Mesendoderm (in vitro differentiated cells): ENCODE results near the gene AIRE.
A peak's percentile ranks its signal among the peaks of the same experiment; 100 is the strongest.

Source experiments
- DNase-seq: peaks from one replicate; pipeline ENCODE4 v3.0.0; 2013
- H2AK5ac ChIP-seq: 2 replicates; pipeline ENCODE4 v1.6.1; 2013; ENCODE audit warnings: low read length, inconsistent platforms
- H2BK120ac ChIP-seq: 2 replicates; pipeline ENCODE4 v1.6.1; 2013; ENCODE audit warnings: low read depth, mild to moderate bottlenecking, low read length, moderate library complexity, mixed read lengths
- H2BK15ac ChIP-seq: replicated peaks from 2 replicates; pipeline ENCODE4 v1.6.1; 2013; ENCODE audit warnings: low read depth, mild to moderate bottlenecking, moderate library complexity
- H2BK5ac ChIP-seq: 2 replicates; pipeline ENCODE4 v1.6.1; 2013; ENCODE audit warnings: low read length, inconsistent platforms
- H3K18ac ChIP-seq: 2 replicates; pipeline ENCODE4 v1.6.1; 2013; ENCODE audit warnings: mild to moderate bottlenecking, low read length, mixed read lengths
- H3K23ac ChIP-seq: one replicate; pipeline ENCODE4 v1.6.1; 2013; ENCODE audit warnings: low read length
- H3K27ac ChIP-seq: 2 replicates; pipeline ENCODE4 v1.5.1; 2013; ENCODE audit warnings: low read depth, mild to moderate bottlenecking, inconsistent platforms, low read length, moderate library complexity
- H3K27me3 ChIP-seq: 2 replicates; pipeline ENCODE4 v1.6.1; 2013; ENCODE audit warnings: low read length, control low read depth, mild to moderate bottlenecking, inconsistent platforms; ENCODE audit not compliant: insufficient read depth, poor library complexity
- H3K36me3 ChIP-seq: 2 replicates; pipeline ENCODE4 v1.6.1; 2013; ENCODE audit warnings: low read length, inconsistent platforms; ENCODE audit not compliant: control insufficient read depth, insufficient read depth
- H3K4ac ChIP-seq: one replicate; pipeline ENCODE4 v1.6.1; 2013; ENCODE audit warnings: low read depth, mild to moderate bottlenecking, low read length, moderate library complexity
- H3K4me1 ChIP-seq: 2 replicates; pipeline ENCODE4 v1.6.1; 2013; ENCODE audit warnings: low read depth, low read length, inconsistent platforms; ENCODE audit not compliant: control insufficient read depth
- H3K4me2 ChIP-seq: 2 replicates; pipeline ENCODE4 v1.6.1; 2013; ENCODE audit warnings: low read length
- H3K4me3 ChIP-seq: 2 replicates; pipeline ENCODE4 v1.5.1; 2013; ENCODE audit warnings: mild to moderate bottlenecking, low read length
- H3K56ac ChIP-seq: one replicate; pipeline ENCODE4 v1.6.1; 2013; ENCODE audit warnings: low read length
- H3K79me1 ChIP-seq: 2 replicates; pipeline ENCODE4 v1.6.1; 2013; ENCODE audit warnings: low read length, inconsistent platforms
- H3K79me2 ChIP-seq: 2 replicates; pipeline ENCODE4 v1.6.1; 2013; ENCODE audit warnings: mild to moderate bottlenecking, low read length; ENCODE audit not compliant: control insufficient read depth, insufficient read depth
- H3K9ac ChIP-seq: 2 replicates; pipeline ENCODE4 v1.6.1; 2013; ENCODE audit warnings: low read length, inconsistent platforms
- H4K5ac ChIP-seq: one replicate; pipeline ENCODE4 v1.6.1; 2013; ENCODE audit warnings: low read length
- H4K8ac ChIP-seq: one replicate; pipeline ENCODE4 v1.6.1; 2013; ENCODE audit warnings: low read depth, mild to moderate bottlenecking, control low read depth, low read length, moderate library complexity
- WGBS: extraction: QIAGEN DNeasy Blood & Tissue Kit; methylation state at CpG from one replicate; pipeline ENCODE4 v1.1.7; 2013; ENCODE audit warnings: low lambda C conversion rate, missing lambda C conversion rate; ENCODE audit not compliant: insufficient coverage; ENCODE audit errors: extremely low coverage; 5-methylcytosine and 5-hydroxymethylcytosine counted together

Gene AIRE

DNA sequence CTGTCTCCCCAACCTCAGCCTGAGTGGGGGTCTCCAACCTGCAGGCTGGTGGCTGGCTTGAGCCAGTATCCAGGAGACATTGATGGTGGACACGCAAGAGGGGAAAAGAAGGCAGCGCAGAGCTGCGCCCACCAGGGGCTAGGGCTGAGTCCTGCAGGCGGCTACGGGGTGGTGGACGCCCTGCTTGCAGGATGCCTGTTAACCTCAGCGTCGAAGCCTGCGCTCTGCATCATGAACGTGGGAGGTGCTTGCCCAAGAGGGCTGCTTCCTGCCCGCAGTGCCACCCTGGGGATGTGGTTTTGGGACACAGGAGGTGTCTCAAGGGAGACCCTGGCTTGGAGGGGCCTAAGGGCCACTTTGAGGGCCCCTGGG, 41.9 kb downstream of the AIRE start:
- H2BK120ac ChIP-seq = no peak overlapping the region
- H3K56ac ChIP-seq = no peak overlapping the region
- H3K4ac ChIP-seq = no peak overlapping the region
- no peak overlapping the region for H3K18ac ChIP-seq
- H3K36me3 ChIP-seq = peaks cover 2% of the 10 kb centered on the region
- H3K4me3 ChIP-seq = no peak overlapping the region
- no peaks in the 10 kb centered on the region for H3K79me1 ChIP-seq
- no peak overlapping the region for H2AK5ac ChIP-seq
- no peak overlapping the region for H2BK15ac ChIP-seq
- H2BK5ac ChIP-seq = no peak overlapping the region
- H3K4me1 ChIP-seq = no peaks in the 10 kb centered on the region
- H3K27ac ChIP-seq = no peak overlapping the region
- H3K27me3 ChIP-seq = no peaks in the 10 kb centered on the region
- H4K8ac ChIP-seq = no peak overlapping the region
- no CpG with 5 or more reads among the region's 11 CpGs for WGBS
- no peak overlapping the region for H3K4me2 ChIP-seq
- H3K79me2 ChIP-seq = no peaks in the 10 kb centered on the region
- no peak for DNase-seq
- H3K23ac ChIP-seq = no peak overlapping the region
- H4K5ac ChIP-seq = no peak overlapping the region
- no peak overlapping the region for H3K9ac ChIP-seq

DNA sequence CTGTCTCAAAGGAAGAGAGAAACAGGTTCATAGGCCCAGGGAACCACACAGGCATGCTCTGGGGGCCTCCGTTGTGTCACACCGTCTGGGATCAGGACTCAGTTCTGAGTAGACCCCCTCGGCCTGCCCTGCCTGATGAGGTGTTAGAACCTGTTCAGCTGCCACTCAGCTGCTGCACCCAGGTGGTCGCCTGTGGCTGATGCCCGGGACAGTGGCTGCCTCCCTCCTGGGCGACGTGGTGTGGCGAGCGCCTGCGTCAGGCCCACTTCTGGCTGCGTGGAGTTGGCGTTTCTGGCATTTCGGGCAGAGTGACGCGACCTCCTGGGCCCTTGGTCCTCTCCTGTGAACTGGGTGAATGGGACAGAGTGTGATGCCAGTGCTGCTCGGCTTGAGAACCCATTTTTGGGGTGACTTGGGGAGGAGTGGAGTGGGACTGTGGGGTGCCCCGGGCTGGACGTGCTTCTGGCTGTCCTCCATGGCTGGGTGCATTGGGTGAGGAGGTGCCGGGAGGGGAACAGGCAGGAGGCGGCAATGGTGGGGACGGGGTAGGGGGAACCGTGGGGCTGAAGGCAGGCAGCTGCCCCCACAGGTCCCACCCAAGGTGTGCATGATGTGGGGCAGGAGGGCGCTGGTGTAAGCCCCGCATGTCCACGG, 42.7 kb downstream of the AIRE start:
- DNase-seq = no peak
- Histone ChIP-seq H4K5ac (no peak overlapping the region), H3K79me2 (no peaks in the 10 kb centered on the region), H3K23ac (no peak overlapping the region), H2AK5ac (no peak overlapping the region), H3K4me3 (no peak overlapping the region), H3K4ac (no peak overlapping the region), H3K9ac (no peak overlapping the region), H3K56ac (no peak overlapping the region), H3K18ac (no peak overlapping the region), H3K27ac (no peak overlapping the region), H2BK120ac (no peak overlapping the region), H2BK5ac (no peak overlapping the region), H4K8ac (no peak overlapping the region), H3K36me3 (peaks cover 2% of the 10 kb centered on the region), H2BK15ac (no peak overlapping the region), H3K4me1 (no peaks in the 10 kb centered on the region), H3K79me1 (no peaks in the 10 kb centered on the region), H3K27me3 (no peaks in the 10 kb centered on the region), H3K4me2 (no peak overlapping the region)
- no CpG with 5 or more reads among the region's 25 CpGs for WGBS

DNA sequence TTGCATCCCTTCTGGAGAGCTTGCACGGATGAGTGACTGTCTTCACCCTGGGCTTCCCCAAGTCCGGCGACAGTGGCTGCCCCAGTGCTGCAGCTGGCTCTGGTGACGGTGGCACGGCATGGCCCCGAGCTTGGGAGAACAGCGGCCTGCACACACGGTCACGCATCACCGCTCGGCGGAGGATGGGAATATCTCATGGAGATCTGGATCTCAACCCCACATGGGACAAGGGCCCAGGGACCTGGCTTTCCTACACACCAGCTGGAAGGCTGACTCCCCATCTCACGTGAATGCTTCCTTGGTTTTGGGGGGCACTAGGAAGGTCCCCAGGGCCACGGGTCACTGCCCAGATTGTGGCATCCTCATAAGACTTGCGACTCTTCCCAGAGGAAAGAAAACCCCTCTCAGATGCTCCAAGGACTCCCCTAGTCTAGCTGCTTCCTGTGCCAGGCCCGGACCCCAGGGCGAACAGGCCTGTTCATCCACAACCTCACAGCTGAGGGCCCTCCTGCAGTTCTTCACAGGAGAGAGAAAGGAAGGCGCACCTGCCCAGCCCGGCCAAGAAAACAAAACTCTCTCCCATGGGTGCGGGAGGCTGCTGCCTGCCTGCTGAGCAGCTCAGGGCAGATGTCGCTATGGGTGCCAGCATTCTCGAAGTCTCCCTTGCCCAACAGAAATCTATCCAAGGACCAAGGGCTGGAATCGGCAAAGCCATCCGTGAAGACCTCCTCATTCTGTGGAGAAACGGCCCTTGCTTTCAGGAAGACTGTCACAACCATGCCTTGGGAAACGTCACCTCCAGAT, 43.6 kb downstream of the AIRE start:
- Histone ChIP-seq H4K5ac (no peak overlapping the region), H3K4ac (no peak overlapping the region), H2BK120ac (no peak overlapping the region), H3K4me3 (no peak overlapping the region), H3K4me1 (no peaks in the 10 kb centered on the region), H3K36me3 (peaks cover 2% of the 10 kb centered on the region), H2BK15ac (no peak overlapping the region), H4K8ac (no peak overlapping the region), H3K27me3 (no peaks in the 10 kb centered on the region), H3K56ac (no peak overlapping the region), H3K27ac (no peak overlapping the region), H3K23ac (no peak overlapping the region), H3K4me2 (no peak overlapping the region), H3K79me2 (no peaks in the 10 kb centered on the region), H3K9ac (no peak overlapping the region), H3K18ac (no peak overlapping the region), H3K79me1 (no peaks in the 10 kb centered on the region), H2BK5ac (no peak overlapping the region), H2AK5ac (no peak overlapping the region)
- WGBS = no CpG with 5 or more reads among the region's 26 CpGs
- no peak for DNase-seq

DNA sequence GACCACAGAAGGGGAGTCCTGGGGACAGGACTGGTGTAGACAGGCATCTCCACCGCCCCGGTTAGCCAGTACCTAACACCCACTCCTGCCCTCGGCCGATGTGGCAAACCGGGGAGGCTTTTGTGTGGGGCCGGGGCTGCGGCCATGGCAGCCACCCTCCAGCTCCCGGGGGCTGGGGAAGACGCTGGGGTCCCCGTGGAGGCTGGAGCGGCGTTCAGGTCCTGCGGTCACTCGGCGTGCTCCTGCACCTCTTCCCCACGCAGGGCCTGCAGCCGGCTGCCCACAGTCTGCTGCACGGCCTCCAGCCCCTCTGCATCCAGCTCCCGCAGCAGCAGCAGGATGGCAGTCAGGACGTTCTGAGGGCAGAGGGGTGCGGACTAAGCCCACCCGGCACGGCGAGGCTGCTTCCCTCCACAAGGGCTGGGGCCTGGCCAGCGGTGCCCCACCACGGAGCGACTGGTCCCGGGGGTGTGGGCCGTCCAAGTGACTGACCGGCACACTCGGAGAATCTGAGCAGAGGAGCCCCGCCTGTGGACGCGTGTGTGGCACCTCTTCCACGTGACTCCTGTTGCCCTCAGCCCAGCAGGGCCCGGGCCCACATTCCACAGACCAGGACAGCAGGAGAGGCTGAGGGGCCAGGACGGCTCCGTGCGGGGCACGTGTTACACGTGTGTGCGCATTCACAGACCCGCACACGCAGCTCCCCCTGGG, 44.5 kb downstream of the AIRE start:
- H2AK5ac ChIP-seq = no peak overlapping the region
- H3K27me3 ChIP-seq = no peaks in the 10 kb centered on the region
- no peaks in the 10 kb centered on the region for H3K79me2 ChIP-seq
- no peak overlapping the region for H2BK120ac ChIP-seq
- DNase-seq = no peak
- WGBS = no CpG with 5 or more reads among the region's 44 CpGs
- no peak overlapping the region for H3K18ac ChIP-seq
- H2BK5ac ChIP-seq = no peak overlapping the region
- H4K8ac ChIP-seq = no peak overlapping the region
- H3K4me3 ChIP-seq = no peak overlapping the region
- H3K36me3 ChIP-seq = peaks cover 2% of the 10 kb centered on the region
- no peak overlapping the region for H3K23ac ChIP-seq
- no peak overlapping the region for H3K9ac ChIP-seq
- H2BK15ac ChIP-seq = no peak overlapping the region
- no peak overlapping the region for H3K4me2 ChIP-seq
- no peaks in the 10 kb centered on the region for H3K4me1 ChIP-seq
- no peaks in the 10 kb centered on the region for H3K79me1 ChIP-seq
- no peak overlapping the region for H4K5ac ChIP-seq
- no peak overlapping the region for H3K27ac ChIP-seq
- H3K4ac ChIP-seq = no peak overlapping the region
- peak overlapping the region; percentile 15 for H3K56ac ChIP-seq

DNA sequence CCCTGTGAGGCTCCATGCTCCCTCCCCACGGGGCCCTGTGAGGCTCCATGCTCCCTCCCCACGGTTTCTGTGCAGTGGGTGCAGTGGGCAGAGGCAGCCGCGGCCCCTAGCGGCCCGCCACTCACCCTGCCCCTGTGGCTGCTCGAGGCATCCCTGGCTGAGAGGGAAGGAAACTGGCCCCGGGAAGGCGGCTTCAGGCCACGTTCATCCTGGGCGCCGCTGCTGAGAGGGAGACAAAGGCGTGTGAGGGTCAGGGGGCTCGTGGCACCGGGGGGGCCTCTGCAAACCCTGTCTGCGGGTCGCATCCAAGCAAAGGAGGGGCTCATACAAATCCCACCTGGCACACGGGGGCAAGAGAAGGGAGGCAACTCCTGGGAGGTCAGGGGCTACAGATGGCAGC, 45.0 kb downstream of the AIRE start:
- Histone ChIP-seq H3K18ac (no peak overlapping the region), H3K4me1 (no peaks in the 10 kb centered on the region), H2BK15ac (no peak overlapping the region), H3K4me2 (no peak overlapping the region), H4K8ac (no peak overlapping the region), H4K5ac (no peak overlapping the region), H3K56ac (no peak overlapping the region), H2BK5ac (no peak overlapping the region), H3K4me3 (no peak overlapping the region), H3K79me2 (no peaks in the 10 kb centered on the region), H2BK120ac (no peak overlapping the region), H3K27me3 (no peaks in the 10 kb centered on the region), H3K79me1 (no peaks in the 10 kb centered on the region), H3K27ac (no peak overlapping the region), H3K36me3 (peaks cover 2% of the 10 kb centered on the region), H2AK5ac (no peak overlapping the region), H3K9ac (no peak overlapping the region), H3K23ac (no peak overlapping the region), H3K4ac (no peak overlapping the region)
- WGBS = no CpG with 5 or more reads among the region's 18 CpGs
- DNase-seq = no peak
